Renal pelvis (tissue), 4 donors: ENCODE data around the gene MANSC4. TPM values are rescaled to one million over a fixed set of nuclear protein-coding genes. Genes with fewer than 3 reads are reported as not detected.
"Not testable (repeated sequence)": the region's sequence is repeated elsewhere in the genome, so short reads cannot be mapped to it uniquely, and the experiment has no call there.

ENCODE experiments used
- DNase-seq: peaks from one replicate; pipeline ENCODE4 v3.0.0-alpha.2; 2013
- polyA plus RNA-seq, 3 donors: library from polyadenylated mRNA; unstranded; fragments of 120-200 nt; gene quantifications; one replicate each; pipeline ENCODE4 v1.2.1, GENCODE V29; 2013; ENCODE audit not compliant: insufficient read length in 3 of 3

Gene MANSC4
- polyA plus RNA-seq, 3 donors: 0.24 to 0.89 (median 0.51) TPM

GRCh38 chr12:27754795-27755194, 25.2 kb downstream of the MANSC4 start:
- no peak for DNase-seq

GRCh38 chr12:27751386-27752047, 28.5 kb downstream of the MANSC4 start:
- no peak for DNase-seq

GRCh38 chr12:27747111-27747820, 32.8 kb downstream of the MANSC4 start:
- no peak for DNase-seq

- not testable (repeated sequence) for DNase-seq
Observed at GRCh38 chr12:27745734-27746133, 34.3 kb downstream of the MANSC4 start.

- no peak for DNase-seq
Observed at GRCh38 chr12:27743601-27744000, 36.4 kb downstream of the MANSC4 start.

GRCh38 chr12:27734321-27734720, 45.7 kb downstream of the MANSC4 start:
- not testable (repeated sequence) for DNase-seq

- DNase-seq: no peak
Observed at GRCh38 chr12:27733791-27734190, 46.2 kb downstream of the MANSC4 start.

- DNase-seq: no peak
Observed at GRCh38 chr12:27733052-27733656, 46.9 kb downstream of the MANSC4 start.

GRCh38 chr12:27732281-27732680, 47.8 kb downstream of the MANSC4 start:
- DNase-seq: no peak

- DNase-seq: no peak
Observed at GRCh38 chr12:27730097-27730588, 49.9 kb downstream of the MANSC4 start.

GRCh38 chr12:27723212-27723611, 56.8 kb downstream of the MANSC4 start:
- no peak for DNase-seq

Other genes starting within 250 kb of the MANSC4 start
- 1 to 10 TPM; 2.4 to 4.6 (median 3.3) TPM for gene REP15, start 83.8 kb downstream of the MANSC4 start, polyA plus RNA-seq
- gene MRPS35, start 69.4 kb downstream of the MANSC4 start, polyA plus RNA-seq: 10 to 100 TPM; 69.1 to 75.3 (median 75.3) TPM
- 10 to 100 TPM; 28.0 to 46.0 (median 42.3) TPM for gene KLHL42, start within 50 bp of the MANSC4 start, polyA plus RNA-seq
- gene PTHLH, start 192.5 kb upstream of the MANSC4 start, polyA plus RNA-seq: 1 to 10 TPM in 2 of 3 donors, under 1 TPM in 1; 0.81 to 1.4 (median 1.2) TPM